ENCODE results near the gene PKIB. TPM values are rescaled to one million over a fixed set of nuclear protein-coding genes. Genes with fewer than 3 reads are reported as not detected.
"Not testable (repeated sequence)": the region's sequence is repeated elsewhere in the genome, so short reads cannot be mapped to it uniquely, and the experiment has no call there.

The PKIB gene
- total RNA-seq, 4 donors from 2014 or later: 4.1 to 119 (median 41.9) TPM

DNA sequence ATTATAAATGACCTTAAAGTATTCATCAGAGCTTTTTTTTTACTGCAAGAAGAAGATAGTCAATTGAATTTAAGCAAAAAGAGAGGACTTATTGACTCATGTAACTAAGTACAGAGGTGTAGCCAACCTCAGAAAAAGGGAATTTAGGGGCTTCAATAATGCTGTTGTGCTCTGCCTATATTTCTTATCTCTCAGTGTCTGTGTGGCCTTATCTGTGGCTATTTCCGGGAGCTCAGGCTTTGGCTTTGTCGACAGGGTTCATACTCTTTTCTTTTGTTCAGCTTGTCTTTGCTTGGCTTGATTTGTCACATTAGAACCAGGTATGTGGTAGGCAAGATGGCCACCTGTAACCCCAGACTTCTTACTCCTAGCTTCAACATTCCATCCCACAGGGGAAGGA lies 130.7 kb downstream of the PKIB start:
- no peak for TF ChIP-seq POLR2A (IDR thresholded peaks at IDR 0.05)
- TF ChIP-seq, protein P1, sequence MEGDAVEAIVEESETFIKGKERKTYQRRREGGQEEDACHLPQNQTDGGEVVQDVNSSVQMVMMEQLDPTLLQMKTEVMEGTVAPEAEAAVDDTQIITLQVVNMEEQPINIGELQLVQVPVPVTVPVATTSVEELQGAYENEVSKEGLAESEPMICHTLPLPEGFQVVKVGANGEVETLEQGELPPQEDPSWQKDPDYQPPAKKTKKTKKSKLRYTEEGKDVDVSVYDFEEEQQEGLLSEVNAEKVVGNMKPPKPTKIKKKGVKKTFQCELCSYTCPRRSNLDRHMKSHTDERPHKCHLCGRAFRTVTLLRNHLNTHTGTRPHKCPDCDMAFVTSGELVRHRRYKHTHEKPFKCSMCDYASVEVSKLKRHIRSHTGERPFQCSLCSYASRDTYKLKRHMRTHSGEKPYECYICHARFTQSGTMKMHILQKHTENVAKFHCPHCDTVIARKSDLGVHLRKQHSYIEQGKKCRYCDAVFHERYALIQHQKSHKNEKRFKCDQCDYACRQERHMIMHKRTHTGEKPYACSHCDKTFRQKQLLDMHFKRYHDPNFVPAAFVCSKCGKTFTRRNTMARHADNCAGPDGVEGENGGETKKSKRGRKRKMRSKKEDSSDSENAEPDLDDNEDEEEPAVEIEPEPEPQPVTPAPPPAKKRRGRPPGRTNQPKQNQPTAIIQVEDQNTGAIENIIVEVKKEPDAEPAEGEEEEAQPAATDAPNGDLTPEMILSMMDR (IDR thresholded peaks at IDR 0.05): no peak
- Histone ChIP-seq H3K4me3 (no peak overlapping the region), H3K27ac (no peak overlapping the region), H3K36me3 (no peaks in the 10 kb centered on the region), H3K9me3 (no peaks in the 10 kb centered on the region), H3K4me1 (no peaks in the 10 kb centered on the region), H3K27me3 (no peaks in the 10 kb centered on the region)
- DNase-seq: no peak

DNA sequence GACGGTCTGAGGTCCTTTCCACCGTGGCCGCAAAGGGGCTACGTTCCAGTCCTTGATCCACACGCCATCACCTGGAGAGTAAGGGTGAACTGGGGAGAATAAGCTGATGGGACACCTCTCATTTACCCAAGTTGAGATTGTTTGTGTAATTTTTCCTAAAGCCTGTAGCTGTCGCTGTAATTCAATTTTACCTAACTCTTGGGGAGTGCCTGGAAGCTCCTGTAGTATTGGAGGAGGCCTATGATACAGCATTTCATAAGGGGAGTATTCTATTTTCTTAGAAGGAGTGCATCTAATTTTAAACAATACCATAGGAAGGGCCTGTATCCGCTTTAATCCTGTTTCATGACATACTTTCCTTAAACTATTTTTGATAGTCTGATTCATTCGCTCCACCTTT lies 134.0 kb downstream of the PKIB start:
- H3K27me3 ChIP-seq, DNase-seq, H3K36me3 ChIP-seq, H3K27ac ChIP-seq, H3K4me3 ChIP-seq, H3K9me3 ChIP-seq, H3K4me1 ChIP-seq: not testable (repeated sequence)
- TF ChIP-seq, protein P1 (IDR thresholded peaks at IDR 0.05): peak in 2 of 6 experiments; percentile 18 to 31

DNA sequence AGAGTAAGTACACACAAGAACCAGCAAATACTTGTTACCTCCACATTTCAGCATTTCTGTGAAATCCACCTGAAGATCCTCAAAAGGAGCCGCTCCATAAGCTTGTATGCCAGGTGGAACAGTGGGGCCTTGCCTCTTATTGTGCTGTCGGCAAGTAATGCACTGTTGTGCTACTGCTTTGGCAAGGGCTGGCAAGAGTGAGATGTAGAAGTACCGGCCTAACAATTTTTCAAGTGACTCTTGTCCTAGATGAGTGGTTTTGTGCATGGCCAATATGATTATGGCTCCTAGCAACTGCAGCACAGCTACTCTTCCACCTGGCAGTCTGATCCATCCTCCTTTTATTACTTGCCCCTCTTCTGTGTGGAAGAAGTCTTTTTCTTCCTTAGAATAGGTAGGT lies 134.7 kb downstream of the PKIB start:
- not testable (repeated sequence) for H3K27me3 ChIP-seq, H3K27ac ChIP-seq, DNase-seq, H3K4me1 ChIP-seq, H3K36me3 ChIP-seq, H3K4me3 ChIP-seq, H3K9me3 ChIP-seq

DNA sequence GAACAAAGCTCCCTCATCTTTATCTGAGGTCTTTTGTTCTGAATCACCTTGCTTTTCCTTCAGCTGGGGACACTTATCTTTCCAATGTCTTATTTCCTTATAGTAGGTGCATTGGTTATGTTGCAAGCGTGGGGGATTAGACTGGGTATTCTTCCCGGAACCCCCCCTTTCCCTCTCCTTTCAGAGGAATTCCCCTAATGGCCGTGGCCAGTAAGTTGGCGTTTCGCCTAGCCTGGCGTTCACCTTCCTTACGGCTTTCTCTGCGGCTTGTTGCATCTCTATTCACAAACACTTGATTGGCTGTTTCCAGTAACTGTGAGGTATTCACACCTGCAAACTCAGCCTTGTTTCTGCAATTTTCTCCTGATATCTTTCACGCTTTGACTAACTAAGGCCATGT lies 136.5 kb downstream of the PKIB start:
- Histone ChIP-seq H3K27ac (no peak overlapping the region), H3K4me3 (no peak overlapping the region), H3K9me3 (no peaks in the 10 kb centered on the region), H3K27me3 (no peaks in the 10 kb centered on the region), H3K4me1 (peaks cover 0 to 4% (median 1%) of the 10 kb centered on the region in 4 donors), H3K36me3 (no peaks in the 10 kb centered on the region)
- DNase-seq: no peak
- TF ChIP-seq POLR2A (IDR thresholded peaks at IDR 0.05): no peak
- TF ChIP-seq, protein P1 (IDR thresholded peaks at IDR 0.05): no peak

DNA sequence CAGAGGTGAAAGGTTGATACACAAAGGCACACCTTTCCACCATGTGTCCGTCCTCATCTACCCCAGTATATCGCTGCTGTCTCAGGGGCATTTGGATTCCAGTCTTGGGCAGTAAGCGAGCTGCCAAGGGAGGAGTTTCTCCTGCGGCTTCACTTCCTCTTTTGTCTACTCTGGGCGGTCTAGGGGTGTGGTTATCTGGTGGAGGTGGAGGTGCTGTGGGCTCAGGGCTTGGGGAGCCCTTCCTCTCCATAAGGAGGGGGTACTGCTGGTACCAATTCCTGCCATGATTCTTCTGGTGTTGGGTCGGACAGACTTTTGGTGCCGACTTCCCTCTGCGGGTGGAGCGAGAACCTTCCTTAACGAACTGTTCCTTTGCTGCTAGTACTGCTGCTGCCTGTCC lies 137.4 kb downstream of the PKIB start:
- Histone ChIP-seq H3K4me1 (peaks cover 0 to 4% (median 1%) of the 10 kb centered on the region in 4 donors), H3K27me3 (no peaks in the 10 kb centered on the region), H3K4me3 (no peak overlapping the region), H3K27ac (no peak overlapping the region), H3K36me3 (no peaks in the 10 kb centered on the region), H3K9me3 (no peaks in the 10 kb centered on the region)
- no peak for TF ChIP-seq POLR2A (IDR thresholded peaks at IDR 0.05)
- TF ChIP-seq, protein P1 (IDR thresholded peaks at IDR 0.05): no peak
- DNase-seq: peak in 1 of 3 donors; percentile 20

DNA sequence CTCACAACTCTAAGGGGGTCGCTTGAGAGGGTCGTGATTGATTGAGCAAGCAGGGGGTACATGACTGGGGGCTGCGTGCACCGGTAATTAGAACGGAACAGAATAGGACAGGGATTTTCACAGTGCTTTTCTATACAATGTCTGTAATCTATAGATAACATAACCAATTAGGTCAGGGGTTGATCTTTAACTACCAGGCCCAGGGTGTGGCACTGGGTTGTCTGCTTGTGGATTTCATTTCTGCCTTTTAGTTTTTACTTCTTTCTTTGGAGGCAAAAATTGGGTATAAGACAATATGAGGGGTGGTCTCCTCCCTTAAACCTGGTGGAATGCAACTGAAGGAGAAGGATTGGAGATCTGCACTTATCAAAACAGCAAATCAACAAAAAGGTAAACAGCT lies 138.7 kb downstream of the PKIB start:
- H3K9me3 ChIP-seq, H3K4me1 ChIP-seq, H3K36me3 ChIP-seq, H3K27ac ChIP-seq, H3K27me3 ChIP-seq: not testable (repeated sequence)
- peak overlapping the region in 2 of 4 donors; percentile 4 to 22 for H3K4me3 ChIP-seq
- peak in 1 of 3 donors; percentile 56 for DNase-seq

DNA sequence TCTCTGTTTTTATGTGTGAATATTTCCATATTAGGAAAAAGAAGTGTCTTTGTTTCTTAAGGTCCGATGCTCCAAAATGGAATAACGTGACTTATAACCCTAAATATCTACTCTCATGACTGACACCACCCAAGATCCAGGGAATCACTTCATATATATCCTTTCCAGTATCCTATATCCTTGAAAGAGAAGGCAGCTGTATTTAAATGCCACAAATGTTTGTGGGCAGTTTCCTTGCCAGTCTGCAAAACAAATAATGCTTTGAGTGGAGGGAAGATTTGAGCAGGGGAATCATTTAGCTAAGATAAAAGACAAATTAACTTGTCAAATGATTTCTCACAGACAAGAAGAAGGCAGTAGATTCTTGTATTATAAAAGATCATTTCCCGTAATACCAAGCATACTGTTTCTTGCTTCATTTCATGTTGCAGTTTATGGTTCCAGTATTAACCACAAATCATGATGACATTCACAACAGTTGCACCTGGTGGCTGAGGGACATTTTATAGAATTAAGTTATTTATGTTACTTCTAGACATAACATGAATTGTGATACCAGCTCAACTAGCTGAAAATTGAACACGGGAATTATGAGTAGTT lies 139.3 kb downstream of the PKIB start:
- DNase-seq: no peak
- Histone ChIP-seq H3K27ac (no peak overlapping the region), H3K27me3 (no peaks in the 10 kb centered on the region), H3K9me3 (no peaks in the 10 kb centered on the region), H3K36me3 (no peaks in the 10 kb centered on the region), H3K4me3 (peak overlapping the region in 2 of 4 donors; percentile 4 to 22), H3K4me1 (peaks cover 0 to 4% (median 1%) of the 10 kb centered on the region in 4 donors)
- no peak for TF ChIP-seq POLR2A (IDR thresholded peaks at IDR 0.05)
- TF ChIP-seq, protein P1 (IDR thresholded peaks at IDR 0.05): peak in 1 of 6 experiments; percentile 4

Data from Peyer's patch (tissue), 4 donors.